HG03565 (cell line): ENCODE measurements around the gene DMRT1.
"Not testable (repeated sequence)": the region's sequence is repeated elsewhere in the genome, so short reads cannot be mapped to it uniquely, and the experiment has no call there.

Experiments
- ATAC-seq: cut with Tn5 transposase; IDR thresholded peaks from one replicate; pipeline ENCODE4 v1.9.1; 2021; ENCODE audit warnings: mild to moderate bottlenecking, moderate library complexity; ENCODE audit not compliant: unreplicated experiment

Gene DMRT1

DNA sequence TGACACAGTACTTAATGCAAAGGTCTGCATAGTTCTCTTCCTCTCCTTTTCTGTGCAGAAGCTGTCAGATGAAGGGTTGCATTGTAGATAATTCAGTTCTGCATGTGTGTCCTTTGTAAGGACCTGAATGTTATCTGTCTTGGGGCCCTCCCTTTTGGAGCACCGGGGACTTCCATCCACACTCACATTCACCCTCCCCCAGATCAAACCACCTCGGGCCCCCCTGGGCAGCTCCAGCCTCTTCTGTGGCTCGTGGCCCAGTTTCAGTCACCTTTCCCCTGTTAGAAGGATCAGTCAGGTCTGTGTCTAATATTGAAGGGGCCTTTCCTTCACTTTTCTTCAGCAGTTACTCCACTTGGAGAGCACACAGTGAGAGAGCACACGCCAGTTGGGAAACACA is 11.0 kb downstream of the DMRT1 start:
- no peak for ATAC-seq

- peak; percentile 100 for ATAC-seq
These were observed 17.8 kb downstream of the DMRT1 start for GRCh38 chr9:859251-859650.

DNA sequence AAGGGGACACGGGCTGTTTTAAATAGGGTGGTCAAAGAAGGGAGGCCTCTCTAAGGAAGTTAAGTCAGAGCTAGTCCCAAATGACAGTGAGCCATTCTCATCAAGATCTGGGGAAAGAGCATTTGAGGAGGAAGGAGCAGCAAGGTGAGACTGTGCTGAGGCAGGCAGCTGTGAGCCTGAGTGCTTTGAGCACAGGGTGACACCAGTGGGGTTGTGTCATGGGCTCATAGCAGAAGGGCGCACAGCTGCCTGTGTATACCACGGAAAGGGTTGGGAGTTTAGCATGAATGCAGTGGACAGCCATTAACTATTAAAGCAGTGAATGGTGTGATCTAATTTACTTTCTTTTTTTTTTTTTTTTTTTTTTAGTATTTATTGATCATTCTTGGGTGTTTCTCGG is 19.2 kb downstream of the DMRT1 start:
- ATAC-seq, result no peak

GRCh38 chr9:861525-861924 is 20.0 kb downstream of the DMRT1 start:
- ATAC-seq, result not testable (repeated sequence)

GRCh38 chr9:875119-875962 is 33.8 kb downstream of the DMRT1 start:
- ATAC-seq, result no peak

GRCh38 chr9:876425-876824 is 34.9 kb downstream of the DMRT1 start:
- no peak for ATAC-seq

DNA sequence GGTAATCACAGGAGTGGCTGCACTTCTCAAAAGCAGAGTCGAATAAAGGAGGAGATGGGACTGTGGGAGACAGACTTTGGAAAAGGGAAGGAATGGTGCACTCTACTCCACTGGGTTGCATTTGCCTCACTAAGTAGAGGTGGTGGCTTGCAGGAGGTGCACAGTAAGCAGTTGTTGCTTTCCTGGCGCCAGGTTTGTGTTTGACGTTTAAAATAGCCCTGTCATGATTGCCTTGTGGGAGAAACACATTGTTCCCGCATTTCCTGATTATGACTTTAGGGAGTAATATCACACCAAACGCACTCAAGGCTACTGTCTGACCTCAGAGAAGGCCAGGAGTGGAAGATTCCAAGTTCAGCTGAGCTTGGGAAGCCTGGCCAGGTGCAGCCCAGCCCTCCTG is 36.7 kb downstream of the DMRT1 start:
- no peak for ATAC-seq

GRCh38 chr9:880725-881124 is 39.2 kb downstream of the DMRT1 start:
- ATAC-seq, result peak; percentile 57

GRCh38 chr9:882416-882924 is 41.0 kb downstream of the DMRT1 start:
- ATAC-seq, result no peak

GRCh38 chr9:883011-883410 is 41.5 kb downstream of the DMRT1 start:
- ATAC-seq, result no peak

DNA sequence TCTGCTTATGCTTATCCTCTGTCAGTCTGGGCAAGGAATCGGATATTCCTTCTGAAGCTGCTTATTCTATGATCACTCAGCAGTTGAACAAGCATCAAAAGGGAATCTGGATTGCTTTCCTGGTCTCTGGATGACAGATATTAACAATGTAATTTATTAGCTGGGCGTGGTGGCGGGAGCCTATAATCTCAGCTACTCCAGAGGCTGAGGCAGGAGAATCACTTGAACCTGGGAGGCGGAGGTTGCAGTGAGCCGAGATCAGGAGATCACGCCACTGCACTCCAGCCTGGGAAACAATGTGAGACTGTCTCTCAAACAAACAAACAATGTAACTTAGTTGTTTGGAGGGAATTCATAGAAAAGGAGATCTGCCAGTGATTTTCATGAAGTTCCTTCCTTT is 45.4 kb downstream of the DMRT1 start:
- no peak for ATAC-seq

DNA sequence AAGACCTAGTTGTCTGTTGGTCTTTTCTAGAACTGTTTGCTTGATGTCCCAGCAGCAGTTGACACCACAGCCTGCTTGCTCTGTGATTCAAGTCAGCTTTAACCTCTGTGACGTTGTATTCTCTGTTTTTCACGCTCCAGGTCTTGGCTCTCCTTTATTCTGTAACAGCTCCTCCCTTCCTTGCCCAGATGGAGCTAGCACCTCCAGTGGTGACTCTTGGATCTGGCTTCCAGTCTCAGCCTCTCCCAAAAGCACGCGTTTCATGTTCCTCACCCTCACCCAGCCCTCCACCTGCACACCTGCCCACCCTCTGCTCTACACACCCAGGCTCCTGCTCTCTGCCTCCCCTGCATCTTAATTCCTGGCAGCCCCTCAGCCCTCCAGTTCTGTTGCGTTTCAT is 50.6 kb downstream of the DMRT1 start:
- no peak for ATAC-seq

- ATAC-seq, result no peak
These were observed 51.6 kb downstream of the DMRT1 start for GRCh38 chr9:893115-893514.

- ATAC-seq, result peak; percentile 97
These were observed 52.4 kb downstream of the DMRT1 start for GRCh38 chr9:893843-894420.

DNA sequence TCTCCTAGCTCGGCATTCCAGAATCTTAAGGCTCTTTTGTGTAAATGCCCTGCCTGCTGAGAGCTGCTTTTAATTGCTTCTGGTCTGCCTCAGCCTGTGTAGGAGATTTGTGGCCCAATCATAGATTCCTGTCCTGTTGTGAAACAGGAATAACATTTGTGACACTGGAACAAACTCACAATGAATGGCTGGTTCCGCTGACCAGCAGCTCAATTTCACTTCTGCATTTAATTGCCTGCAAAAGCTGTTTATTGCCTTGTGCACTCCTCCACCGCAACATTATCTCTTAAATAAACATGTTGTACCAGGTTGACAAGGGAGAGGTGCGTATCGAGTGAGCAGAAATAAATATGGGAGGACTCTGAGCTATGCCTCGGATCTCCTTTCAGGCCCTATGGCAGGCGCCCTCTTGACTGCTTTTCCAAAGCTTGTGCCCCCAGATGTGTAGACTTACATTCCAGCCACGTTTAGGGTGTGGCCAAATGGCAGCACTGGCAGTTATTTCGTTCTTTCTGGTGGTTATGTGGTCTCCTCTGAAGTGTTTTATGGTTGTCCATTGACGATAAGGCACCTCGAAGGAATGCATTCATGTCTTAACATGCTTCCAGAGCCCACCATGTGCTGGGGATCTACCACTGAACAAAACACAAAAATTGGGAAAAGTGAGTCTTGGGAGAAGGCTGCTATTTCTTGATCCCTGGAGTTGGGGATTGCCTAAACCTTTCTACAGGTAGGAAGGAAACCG is 58.1 kb downstream of the DMRT1 start:
- ATAC-seq, result no peak

- no peak for ATAC-seq
These were observed 62.4 kb downstream of the DMRT1 start for GRCh38 chr9:903886-904285.

GRCh38 chr9:905906-906305 is 64.4 kb downstream of the DMRT1 start:
- ATAC-seq, result no peak

DNA sequence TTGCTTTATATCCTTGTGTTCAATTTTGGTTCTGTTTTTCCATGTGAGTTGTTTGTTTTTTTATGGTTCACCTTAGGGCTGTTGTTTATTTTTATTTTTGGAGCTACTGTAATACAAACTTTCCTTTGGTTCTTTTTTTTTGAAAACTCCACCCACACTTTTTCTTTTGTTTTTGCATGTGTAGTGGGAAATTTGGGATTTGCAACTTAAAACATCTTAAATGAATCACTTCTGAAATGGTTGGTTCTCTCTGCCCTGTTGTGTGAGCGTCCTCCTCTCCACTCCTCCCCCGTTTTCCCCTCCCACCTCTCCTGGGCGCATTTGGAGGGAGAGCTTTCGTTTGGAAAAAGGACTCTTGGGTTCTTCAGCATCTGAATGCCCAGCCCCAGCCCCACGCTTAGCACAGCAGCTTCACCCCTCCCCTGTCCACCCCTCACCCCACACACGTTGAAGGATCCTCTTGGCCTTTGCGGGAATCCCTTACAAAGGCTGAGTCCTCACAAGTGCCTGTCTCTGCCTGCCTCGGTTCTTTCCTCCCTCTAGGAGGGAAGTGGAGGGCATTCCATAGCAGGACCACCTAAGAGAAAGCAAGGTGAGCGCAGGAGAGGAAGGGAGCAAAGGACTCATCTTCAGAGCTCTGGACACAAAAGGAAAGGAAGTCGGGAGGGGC is 67.2 kb downstream of the DMRT1 start:
- no peak for ATAC-seq

DNA sequence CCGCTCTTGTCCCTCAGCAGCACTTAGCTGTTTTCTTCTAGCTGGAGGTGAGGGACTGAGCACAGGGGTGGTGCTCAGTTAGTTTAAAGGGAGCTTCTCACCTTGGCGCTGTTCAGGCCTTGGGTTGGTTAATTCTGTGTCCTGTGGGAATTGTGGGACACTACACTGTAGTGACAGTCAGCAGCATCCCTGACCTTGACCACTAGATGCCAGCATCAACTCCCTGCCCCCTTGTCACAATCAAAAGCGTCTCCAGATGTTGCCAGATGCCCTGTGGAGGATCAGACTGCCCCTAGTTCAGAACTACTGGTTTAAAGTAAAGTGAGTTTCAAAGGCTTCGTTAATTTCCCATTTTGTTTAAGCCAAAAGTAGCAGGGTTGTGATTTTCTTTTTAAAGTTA is 69.5 kb downstream of the DMRT1 start:
- no peak for ATAC-seq

GRCh38 chr9:912776-913175 is 71.3 kb downstream of the DMRT1 start:
- ATAC-seq, result no peak

DNA sequence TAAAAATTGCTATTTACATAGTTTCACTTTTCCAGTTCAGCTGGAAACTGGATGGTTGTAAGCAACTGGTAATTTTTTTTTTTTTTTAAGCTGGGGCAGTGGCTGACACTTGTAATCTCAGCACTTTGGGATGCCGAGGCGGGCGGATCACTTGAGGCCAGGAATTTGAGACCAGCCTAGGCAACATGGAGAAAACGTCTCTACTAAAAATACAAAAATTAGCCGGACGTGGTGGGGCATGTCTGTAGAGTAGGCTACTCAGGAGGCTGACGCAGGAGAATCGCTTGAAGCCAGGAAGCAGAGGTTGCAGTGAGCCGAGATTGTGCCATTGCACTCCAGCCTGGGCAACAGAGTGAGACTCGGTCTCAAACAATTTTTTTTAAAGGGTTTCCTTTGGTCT is 72.0 kb downstream of the DMRT1 start:
- ATAC-seq, result not testable (repeated sequence)
